Stimulated activated CD4-positive, alpha-beta T cell treated with anti-CD3 and anti-CD28 coated beads, Interleukin-2, amount 100 ng/mL, for 4 hours (primary cell): ENCODE measurements around the gene XYLT1.

Source experiments
- DNase-seq: peaks from one replicate; pipeline ENCODE4 v3.0.0-alpha.2; 2020; ENCODE audit warnings: low read depth

The XYLT1 gene

GRCh38 chr16:17224879-17225281 lies 245.9 kb downstream of the XYLT1 start:
- no peak for DNase-seq

GRCh38 chr16:17224350-17224749 lies 246.4 kb downstream of the XYLT1 start:
- no peak for DNase-seq

- no peak for DNase-seq
Measured at GRCh38 chr16:17223576-17223975, 247.2 kb downstream of the XYLT1 start.

- no peak for DNase-seq
Measured at GRCh38 chr16:17222871-17223401, 247.8 kb downstream of the XYLT1 start.

- no peak for DNase-seq
Measured at GRCh38 chr16:17219991-17220390, 250.8 kb downstream of the XYLT1 start.

GRCh38 chr16:17215936-17216335 lies 254.8 kb downstream of the XYLT1 start:
- no peak for DNase-seq

- no peak for DNase-seq
Measured at GRCh38 chr16:17215306-17215705, 255.5 kb downstream of the XYLT1 start.

- no peak for DNase-seq
Measured at GRCh38 chr16:17213974-17214373, 256.8 kb downstream of the XYLT1 start.

- DNase-seq: no peak
Measured at GRCh38 chr16:17213025-17213424, 257.7 kb downstream of the XYLT1 start.

- no peak for DNase-seq
Measured at GRCh38 chr16:17212606-17213005, 258.2 kb downstream of the XYLT1 start.

- peak; percentile 3 for DNase-seq
Measured at GRCh38 chr16:17211797-17212196, 259.0 kb downstream of the XYLT1 start.

GRCh38 chr16:17206712-17207111 lies 264.0 kb downstream of the XYLT1 start:
- no peak for DNase-seq

GRCh38 chr16:17205279-17206211 lies 265.2 kb downstream of the XYLT1 start:
- no peak for DNase-seq

- no peak for DNase-seq
Measured at GRCh38 chr16:17204644-17205043, 266.1 kb downstream of the XYLT1 start.

GRCh38 chr16:17204206-17204605 lies 266.6 kb downstream of the XYLT1 start:
- no peak for DNase-seq

GRCh38 chr16:17203424-17203823 lies 267.3 kb downstream of the XYLT1 start:
- DNase-seq: no peak

GRCh38 chr16:17199135-17199534 lies 271.6 kb downstream of the XYLT1 start:
- no peak for DNase-seq

- DNase-seq: no peak
Measured at GRCh38 chr16:17196526-17196925, 274.2 kb downstream of the XYLT1 start.

- peak; percentile 26 for DNase-seq
Measured at GRCh38 chr16:17194190-17194780, 276.5 kb downstream of the XYLT1 start.

GRCh38 chr16:17193566-17194100 lies 277.1 kb downstream of the XYLT1 start:
- no peak for DNase-seq

- DNase-seq: no peak
Measured at GRCh38 chr16:17184026-17184425, 286.7 kb downstream of the XYLT1 start.

GRCh38 chr16:17177959-17178905 lies 292.5 kb downstream of the XYLT1 start:
- DNase-seq: no peak
